Fibroblast of gingiva (primary cell): ENCODE measurements around the gene COQ6.
"Not testable (repeated sequence)": the region's sequence is repeated elsewhere in the genome, so short reads cannot be mapped to it uniquely, and the experiment has no call there.

Experiments
- DNase-seq: peaks from one replicate; pipeline ENCODE4 v3.0.0-alpha.2; 2011; ENCODE audit warnings: low read depth

The COQ6 gene

GRCh38 chr14:73988065-73988464, 38.0 kb downstream of the COQ6 start:
- no peak for DNase-seq

GRCh38 chr14:73988656-73989055, 38.6 kb downstream of the COQ6 start:
- not testable (repeated sequence) for DNase-seq

GRCh38 chr14:73991092-73991491, 41.0 kb downstream of the COQ6 start:
- DNase-seq: no peak

- not testable (repeated sequence) for DNase-seq
Observed at GRCh38 chr14:73994926-73995325, 44.8 kb downstream of the COQ6 start.

DNA sequence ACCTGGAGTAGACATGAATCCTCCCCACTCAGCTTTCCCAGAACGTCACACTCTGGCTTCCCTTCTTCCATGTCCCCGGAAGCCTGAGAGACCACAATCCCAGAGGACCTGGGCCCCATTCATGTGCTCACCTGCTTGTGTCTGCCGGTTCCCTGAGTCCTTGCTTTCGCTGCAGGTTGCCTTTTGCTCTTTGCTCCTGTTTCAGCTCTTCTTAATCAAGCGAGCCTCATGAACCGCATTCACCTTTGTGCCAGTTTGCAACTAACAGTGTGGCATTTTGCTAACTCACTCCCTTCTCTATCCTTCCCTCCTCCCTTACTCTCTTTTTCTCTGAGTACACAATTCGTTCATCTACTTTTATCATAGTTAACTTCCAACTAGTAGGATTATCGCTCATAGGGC, 45.9 kb downstream of the COQ6 start:
- no peak for DNase-seq

DNA sequence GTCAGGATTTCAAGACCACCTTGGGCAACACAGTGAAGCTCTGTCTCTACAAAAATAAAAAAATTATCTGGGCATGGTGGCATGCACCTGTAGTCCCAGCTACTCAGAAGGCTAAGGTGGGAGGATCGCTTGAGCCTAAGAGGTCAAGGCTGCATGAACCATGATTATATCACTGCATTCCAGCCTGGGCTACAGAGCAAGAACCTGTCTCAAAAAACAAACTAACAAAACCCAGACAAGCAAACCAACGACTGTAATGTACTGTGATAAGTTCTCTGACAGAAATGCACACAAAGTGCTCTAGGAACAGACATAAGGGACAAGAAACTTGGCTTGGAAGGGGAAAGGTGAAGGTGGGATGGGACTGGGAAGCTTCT, 46.6 kb downstream of the COQ6 start:
- no peak for DNase-seq

GRCh38 chr14:73997108-73997943, 47.2 kb downstream of the COQ6 start:
- DNase-seq: no peak

- DNase-seq: no peak
Observed at GRCh38 chr14:73997944-73998447, 47.9 kb downstream of the COQ6 start.

- DNase-seq: no peak
Observed at GRCh38 chr14:73998726-73999125, 48.6 kb downstream of the COQ6 start.

DNA sequence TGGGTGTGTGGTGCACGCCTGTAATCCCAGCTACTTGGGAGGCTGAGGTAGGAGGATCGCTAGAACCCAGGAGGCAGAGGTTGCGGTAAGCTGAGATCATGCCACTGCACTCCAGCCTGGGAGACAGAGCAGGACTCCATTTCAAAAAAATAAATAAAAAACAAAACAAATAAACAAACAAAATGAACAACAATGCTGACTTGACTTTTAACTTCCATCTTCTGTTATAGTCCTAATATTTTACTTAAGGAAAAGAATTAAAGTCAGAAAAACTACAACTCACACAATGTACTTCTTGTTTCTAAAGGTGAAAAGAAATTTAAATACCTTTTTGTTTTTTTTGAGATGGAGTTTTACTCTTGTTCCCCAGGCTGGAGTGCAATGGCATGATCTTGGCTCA, 55.6 kb downstream of the COQ6 start:
- not testable (repeated sequence) for DNase-seq

DNA sequence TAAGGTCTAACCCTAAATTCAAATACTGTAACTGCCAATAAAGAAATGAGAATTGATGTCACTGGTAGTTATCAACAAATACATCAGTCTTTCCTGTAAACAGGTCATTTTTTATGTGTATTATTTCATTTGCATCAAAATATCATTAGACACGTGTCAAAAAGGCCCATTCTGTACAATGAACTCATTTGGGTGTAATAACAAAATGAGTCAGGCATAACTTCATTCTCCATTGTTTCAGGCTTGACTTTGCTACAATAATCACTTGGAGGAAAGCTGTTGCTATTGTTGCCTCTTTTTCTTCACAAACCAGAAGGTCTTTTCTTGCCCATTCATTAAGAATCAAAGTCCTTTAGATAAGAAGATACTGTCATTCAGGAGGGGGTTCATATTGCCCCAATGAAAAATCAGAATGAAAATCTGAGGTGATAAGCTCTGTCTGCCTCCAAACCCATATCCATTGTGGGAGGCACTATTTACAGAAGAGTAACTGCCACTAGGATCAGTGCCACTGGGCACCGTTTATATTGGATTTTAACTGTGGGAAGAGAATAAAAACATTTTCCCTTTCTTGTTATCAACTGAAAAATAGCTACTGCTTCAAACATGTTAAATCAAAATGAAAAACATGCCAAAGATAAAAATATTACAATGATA, 58.9 kb downstream of the COQ6 start:
- no peak for DNase-seq
